Measurements from ENCODE around the gene ROR1.

The ROR1 gene

DNA sequence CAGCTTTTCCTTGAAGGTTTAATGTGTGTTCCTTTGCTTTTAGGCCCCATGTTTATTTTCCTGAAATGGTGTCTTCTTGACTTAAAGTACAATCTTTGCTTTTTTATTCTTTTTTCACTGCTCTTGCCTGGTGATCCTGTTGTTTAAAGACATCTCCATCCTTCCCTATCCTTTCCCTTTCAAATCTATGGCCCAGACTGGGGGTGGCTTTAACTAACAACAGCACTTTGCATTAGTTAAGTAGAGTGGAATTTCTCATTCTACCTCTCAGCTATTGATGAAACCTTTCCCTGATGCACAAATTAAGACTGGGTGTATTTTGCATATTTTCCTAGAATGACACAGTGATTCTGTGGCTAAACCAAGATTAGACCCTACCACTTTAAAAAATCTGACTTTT is 84.3 kb downstream of the ROR1 start:
- DNase-seq (ENCODE audit: low spot score) = no peak

DNA sequence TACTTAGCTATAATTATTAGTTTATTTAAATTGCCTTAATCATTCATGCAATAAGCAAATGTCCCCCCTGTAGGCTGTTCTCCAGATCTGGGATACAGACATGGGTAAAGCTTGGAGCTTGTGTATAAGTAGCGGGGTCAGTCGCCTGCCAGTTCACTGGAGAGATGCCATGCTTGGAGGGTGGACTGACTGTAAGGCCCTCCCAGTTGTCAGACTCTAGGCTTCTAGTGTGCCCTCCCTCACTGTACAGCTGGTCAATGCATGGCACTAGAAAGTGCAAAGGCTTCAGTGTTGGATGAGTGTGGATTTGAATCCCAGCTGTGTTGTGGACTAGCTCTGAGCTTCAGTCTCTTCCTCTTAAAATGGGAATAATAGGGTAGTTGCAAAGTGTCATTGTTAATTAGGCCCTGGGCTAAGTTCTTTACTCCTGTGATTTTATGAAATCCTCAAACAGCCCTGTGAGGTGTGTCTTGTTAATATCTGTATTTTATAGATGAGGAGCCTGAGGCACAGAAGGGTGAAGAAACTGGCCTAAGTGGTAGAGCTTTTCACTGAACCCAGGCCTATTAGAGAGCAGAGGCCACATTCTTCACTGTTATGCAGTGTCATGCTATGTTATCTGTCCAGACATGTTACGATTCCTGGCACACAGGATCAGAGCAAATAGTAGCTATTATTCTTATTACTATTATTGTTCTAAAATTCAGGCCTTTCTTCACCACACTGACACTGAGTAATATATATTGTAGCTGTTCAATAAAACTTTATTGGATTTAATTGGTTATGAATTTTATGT is 85.9 kb downstream of the ROR1 start:
- DNase-seq (ENCODE audit: low spot score) = no peak

DNA sequence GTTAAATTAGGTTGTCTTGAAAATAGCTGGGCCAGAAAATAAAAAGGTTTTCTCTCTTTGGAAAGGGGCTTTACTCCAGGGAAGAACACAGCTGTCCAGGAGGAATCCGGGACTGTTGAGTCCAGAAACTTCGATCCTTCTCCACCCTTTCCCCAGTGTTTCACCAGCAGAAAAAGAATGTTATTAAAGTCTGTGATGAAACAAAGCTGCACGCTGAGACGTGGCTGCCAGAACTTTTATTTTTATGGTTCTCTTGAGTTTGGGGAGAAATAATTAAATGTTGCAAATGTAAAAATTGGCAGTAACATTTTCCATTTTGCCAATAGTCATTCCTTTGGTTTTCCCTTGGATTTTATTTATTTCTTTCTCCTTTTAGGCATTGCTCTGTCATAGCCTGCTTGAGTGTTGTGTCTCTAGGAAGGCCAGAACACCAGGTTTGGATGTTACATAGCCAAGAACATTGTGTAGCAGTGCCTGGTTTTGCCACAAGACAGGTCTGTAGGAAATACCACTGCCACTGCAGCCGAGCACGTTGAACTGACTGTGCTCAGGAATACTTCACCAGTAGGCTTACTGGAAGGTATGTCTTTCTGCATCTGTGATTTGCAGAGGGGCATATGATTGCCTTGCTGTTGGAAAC is 87.4 kb downstream of the ROR1 start:
- no peak for DNase-seq (ENCODE audit: low spot score)

DNA sequence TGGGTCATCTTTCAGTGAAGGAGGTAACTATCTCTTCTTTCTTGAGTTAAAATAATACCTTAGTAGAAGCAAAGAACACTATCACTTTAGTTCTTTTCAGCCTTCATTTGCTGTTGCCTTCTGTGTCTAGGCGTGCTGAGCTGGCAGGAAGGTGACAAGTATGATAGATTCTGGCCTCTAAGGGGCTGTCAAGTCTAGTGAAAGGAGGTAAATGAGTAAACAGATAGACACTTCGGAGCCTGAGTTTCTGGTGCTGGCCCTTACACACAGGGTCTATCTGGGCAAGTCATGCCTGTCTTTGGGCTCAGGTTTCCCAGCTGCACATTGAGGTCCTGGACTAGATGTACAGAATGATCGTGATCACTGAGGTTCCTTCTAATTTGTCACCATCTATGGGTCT is 89.3 kb downstream of the ROR1 start:
- DNase-seq (ENCODE audit: low spot score) = no peak

DNA sequence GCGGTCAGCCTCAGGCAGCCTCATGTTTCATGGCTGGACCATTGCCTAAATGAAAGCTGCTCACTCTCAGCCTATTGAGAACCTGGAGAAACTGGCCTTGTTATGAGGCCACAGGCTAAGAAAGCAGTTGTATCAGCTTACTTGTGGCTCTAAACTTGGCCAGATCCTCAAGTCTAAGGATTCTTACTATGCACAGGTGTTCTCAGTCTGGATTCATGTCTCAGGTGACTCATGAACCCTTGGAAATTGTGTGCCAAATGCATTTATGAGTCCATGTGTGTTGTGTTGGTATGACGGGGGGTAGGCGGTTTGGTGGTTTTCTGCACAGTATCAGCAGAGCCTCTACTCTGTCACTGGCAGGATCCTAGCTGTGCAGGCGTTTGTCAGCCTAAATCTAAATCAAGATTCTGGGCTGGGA is 90.4 kb downstream of the ROR1 start:
- DNase-seq (ENCODE audit: low spot score) = no peak

DNA sequence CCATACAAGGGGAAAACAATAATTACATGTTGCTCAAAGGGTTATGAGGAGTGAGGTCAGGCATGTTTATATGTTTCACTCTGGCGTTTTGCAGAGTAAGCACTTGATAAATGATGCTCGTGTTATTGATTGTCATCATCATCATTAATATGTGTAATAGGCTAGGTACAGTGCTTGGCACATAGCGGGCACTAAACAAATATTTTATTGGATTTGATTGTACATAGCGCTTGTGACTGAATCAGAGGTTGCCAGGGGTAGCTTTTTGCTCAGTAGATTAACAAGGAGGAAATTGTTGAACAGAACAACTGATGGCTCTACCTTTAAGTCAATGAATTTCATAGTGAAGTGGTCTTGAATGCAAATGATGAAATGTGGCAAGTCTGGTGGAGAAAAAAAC is 91.7 kb downstream of the ROR1 start:
- DNase-seq (ENCODE audit: low spot score) = no peak

DNA sequence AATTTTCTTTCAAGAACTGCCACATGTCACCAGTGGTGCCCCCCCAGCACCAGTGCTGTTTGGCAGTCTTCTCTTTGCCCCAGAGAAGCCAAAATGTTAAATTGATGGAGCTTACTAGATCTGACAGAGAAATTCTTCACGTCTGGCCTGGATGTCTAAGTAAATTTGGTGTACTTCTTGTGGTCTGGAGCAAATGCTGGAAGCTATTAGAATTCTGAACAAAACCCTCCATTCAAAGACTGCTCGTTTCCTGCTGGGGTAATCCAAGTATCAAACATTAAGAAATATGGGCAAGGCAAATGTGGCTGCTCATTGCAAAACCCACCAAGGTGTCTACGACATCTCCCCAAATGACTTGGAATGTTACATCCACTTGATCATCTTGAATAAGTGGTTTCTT is 92.3 kb downstream of the ROR1 start:
- DNase-seq (ENCODE audit: low spot score) = no peak

DNA sequence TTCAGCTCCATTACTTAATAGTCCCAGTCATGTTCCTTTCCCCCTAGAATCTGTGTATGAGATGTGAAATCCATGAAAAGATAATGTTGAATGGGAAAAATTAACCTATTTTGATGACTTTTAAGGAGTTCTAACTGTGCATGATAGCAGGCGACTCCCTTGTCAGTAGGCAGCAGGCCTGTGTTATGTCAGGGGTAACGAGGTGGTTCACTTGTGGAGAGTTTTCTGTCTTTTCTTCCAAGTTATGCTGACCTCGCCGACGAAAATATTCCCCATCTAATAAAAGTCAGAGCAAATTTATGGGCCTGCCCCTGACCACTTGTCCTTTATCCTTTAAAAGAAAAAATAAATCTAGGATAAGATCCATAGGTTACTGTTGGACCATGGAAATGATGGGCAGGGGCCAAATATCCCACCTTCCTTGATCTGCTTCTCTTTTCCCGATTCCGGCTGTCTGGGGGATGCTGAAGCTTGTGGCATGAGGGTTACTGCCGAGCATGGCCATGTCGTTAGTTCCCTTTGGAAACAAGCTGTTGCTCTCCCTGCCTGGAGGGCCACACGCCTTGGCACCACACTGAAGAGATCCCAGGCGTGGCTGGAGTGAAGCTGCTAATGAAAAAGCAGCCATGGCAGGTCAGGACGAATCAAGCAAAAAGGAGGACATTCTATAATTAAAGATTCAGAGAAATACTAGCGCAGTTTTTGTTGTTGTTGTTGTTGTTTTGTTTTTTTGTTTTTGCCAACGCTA is 93.8 kb downstream of the ROR1 start:
- DNase-seq (ENCODE audit: low spot score) = no peak

DNA sequence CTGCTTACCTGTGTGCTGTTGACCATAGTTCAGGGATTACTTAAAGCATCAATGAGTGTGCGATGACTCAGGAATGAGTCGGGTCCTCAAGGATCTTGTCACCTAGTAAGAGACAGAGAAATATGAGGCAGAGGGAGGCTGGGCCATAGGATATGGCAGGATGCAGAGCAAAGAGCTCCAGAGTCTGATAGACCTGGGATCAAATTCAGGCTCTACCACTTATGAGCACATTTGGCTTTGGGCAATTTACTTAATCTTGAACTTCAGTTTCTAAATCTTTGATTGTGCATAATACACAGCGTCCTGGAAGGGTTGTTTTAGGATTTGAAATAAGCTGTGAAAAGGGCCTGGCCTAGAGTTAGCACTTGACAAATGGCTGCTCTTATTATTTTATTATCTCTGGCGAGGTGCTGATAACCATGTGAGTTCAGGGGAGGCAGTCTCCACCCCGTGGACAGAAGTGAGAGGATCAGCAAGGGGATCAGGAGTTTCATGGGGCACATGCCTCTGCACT is 94.5 kb downstream of the ROR1 start:
- DNase-seq (ENCODE audit: low spot score) = no peak

DNA sequence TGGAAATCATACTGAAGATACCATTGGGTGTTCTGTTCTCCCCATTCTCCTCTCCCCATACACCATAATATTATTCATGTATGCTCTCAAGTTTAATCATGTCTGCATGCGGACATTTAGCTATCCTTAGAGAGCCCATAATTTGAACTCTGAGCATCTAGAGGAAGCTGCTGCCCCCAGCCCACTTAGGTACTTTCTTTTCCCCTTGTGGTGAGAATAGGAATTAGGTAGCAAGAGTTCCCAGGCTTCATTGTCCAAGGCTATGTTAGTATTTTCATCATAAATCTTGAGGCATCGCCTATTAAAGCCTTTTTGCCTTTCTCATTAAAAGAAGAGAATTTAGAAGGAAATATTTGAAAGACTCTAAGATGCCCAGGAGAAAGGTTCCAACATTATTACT is 96.3 kb downstream of the ROR1 start:
- DNase-seq (ENCODE audit: low spot score) = no peak

DNA sequence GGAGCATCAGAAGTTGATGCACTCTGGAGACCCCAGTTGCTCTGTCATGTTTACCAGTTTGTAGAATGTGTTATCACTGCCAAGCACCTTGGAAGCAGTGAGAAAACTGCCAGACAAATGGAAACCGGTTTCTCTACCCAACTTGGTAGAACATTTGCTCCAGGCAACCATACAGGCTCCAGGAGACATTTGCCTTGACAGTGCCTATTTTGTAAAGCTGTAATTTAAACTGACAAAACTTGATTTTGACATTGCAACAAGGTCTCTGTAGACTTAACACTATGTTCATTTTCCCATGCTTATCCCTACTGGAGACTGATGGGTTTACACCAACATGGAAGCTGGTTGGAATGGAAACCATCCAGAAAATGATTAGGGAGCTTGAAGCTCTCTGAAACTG is 97.6 kb downstream of the ROR1 start:
- no peak for DNase-seq (ENCODE audit: low spot score)

DNA sequence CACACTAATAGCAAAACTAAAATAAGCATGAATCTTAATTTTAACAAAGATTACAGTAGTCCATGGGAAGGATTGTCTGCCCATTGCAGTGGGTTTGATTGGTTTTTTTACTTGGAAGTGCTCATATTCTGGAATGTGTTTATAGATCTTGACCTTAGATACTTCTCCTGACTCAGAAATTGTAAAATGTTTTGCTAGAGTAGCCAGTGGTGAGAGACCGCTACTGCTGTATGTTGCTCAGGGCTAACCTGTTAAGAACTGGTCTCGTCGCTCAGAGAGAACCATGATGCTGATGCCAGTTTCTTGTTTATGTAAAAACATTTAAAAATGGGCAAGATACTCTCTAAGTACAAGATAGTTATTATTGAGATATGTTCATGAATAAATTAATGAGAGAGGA is 99.9 kb downstream of the ROR1 start:
- DNase-seq (ENCODE audit: low spot score) = no peak

DNA sequence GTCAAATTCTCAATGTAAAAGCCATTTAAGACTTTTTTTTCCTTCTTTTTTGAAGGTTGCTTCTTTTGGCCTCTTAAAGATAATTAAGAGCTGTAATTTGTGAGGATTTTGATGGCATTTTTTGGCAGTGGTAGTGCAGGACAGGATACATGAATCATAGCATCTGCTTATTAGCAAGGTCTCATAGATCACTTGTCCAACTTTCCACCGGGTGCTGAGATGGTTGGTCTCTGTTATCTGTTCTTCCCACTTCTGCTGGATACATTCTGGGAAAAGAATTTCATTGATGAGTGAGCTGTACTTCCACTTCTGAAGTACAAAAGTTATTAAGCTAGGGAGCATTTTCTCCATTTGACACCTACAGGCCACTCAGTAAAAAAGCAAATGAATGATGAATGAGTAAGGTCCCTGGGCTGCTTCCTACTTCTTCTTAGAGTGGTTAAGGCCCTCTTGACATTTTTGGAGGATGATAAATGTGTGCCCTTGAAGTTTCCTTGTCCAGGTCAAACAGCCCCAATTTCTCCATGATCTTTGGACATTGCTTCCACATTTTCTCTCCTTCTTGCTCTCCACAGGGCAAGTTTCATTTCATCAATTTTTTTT is 100.6 kb downstream of the ROR1 start:
- DNase-seq (ENCODE audit: low spot score) = no peak

DNA sequence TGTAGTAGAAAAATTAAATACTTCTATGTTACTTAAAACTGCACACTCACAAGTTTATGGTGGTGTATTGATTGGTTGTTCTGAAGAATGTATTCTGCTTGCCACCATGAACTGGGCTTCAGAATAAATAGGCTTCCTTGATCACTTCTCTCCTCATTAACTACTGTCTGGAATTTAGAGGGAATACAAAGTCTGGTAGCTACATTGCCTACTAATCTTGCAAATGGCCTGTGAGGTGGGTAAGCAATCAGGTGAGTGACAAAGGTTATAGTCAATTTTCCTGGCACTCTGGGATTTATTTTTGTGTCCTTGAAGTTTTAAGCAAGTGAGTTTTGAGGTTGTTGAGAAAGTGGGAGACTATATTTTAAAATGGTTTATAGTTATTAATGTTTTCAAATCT is 101.8 kb downstream of the ROR1 start:
- DNase-seq (ENCODE audit: low spot score) = no peak

DNA sequence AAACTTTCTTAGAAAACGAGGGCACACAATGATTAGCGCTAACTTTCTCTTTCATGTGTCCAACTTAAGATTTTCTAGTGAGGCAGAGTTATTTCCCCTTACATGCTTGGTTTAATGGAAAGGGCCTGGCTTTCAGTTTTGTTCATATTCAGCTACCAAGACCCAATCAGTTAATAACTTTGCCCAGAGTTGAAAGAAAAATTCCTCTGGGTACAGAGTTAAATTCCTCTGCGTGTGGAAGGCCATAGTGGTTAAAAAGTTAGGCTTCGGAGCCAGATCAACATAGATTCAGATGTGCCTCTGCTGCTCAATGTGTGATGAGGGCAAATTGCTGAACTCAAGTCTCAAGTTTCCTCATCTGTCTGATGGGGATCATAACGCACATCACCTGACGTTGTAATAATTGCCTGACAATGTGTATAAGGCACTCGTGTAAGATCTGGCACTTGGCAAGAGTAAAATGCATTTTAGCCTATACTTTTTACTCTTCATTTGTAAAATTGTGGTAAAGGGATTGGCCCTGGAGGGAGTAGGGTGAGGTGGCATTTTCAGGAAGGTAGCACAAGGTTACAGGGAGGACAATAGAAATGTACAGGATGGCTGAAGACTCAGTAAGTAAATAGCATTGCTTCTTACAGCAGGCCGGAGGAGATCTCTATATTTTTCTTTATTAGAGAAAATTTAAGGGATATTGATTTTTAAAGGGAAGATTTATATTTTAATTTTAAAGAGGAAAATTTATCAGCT is 103.4 kb downstream of the ROR1 start:
- DNase-seq (ENCODE audit: low spot score) = no peak

DNA sequence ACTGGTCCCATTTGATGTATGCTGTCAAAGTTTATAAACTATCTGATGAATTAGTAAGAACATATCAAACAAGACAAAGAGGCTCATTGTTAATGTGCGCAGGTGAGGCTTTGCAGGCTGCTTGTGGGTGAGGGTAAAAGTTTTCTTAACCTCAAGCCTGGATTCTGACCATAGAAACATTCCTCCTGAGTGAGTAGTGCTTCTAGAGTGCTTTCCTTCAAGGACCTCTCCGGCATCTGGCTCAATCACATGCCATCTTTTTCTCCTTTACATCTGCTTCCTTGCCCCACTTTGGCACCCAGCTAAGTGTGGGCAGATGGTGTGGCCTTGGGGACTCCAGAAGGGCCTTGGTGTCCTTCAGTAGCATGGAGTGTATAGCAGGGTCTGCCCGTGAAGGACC is 104.0 kb downstream of the ROR1 start:
- DNase-seq (ENCODE audit: low spot score) = no peak

DNA sequence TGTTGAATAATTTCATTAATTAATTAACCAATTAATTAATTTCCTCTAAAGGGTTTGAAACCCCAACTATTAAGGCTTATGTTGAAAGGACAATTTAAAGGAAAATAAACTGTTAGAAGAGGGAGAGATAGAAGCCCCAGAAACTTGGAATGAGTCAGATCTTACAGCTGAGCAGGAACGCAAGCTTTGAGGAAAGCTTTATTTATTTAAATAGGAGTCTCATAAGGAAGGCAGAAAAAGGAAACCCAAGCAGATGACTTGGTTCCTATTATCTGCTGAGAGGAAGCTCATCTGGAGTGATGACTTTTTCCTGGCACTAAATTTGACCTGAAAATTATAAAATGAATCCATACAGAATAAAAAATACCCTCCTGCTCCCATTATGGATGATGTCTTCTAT is 105.1 kb downstream of the ROR1 start:
- DNase-seq (ENCODE audit: low spot score) = no peak

DNA sequence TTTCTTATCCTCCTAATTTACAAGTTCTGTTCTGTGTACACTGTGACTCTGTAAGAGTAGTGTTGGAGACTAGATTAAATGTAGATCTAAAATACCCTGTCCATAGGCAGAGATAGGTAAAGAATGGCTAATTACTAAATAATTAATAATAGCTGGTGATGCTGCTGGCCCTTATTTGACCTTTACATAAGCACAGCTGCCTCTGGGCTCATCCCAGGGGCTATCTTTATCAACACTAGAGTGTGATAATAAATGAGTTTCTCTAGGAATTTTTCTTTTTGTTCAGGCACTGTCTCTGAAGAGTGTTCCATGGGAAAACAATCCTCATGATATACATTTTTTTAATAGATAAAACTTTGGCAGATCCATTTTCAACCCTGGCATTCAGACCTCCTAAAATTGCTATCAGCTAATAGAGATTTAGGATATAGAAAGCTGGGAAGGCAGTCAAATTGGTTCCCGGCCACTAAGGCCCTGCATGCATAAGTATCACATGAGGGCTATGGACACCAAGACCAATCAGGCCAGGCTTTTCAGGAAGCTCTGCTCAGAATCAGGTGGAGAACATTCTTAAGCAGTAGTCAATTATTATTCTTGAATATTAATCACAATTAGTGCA is 107.2 kb downstream of the ROR1 start:
- no peak for DNase-seq (ENCODE audit: low spot score)

DNA sequence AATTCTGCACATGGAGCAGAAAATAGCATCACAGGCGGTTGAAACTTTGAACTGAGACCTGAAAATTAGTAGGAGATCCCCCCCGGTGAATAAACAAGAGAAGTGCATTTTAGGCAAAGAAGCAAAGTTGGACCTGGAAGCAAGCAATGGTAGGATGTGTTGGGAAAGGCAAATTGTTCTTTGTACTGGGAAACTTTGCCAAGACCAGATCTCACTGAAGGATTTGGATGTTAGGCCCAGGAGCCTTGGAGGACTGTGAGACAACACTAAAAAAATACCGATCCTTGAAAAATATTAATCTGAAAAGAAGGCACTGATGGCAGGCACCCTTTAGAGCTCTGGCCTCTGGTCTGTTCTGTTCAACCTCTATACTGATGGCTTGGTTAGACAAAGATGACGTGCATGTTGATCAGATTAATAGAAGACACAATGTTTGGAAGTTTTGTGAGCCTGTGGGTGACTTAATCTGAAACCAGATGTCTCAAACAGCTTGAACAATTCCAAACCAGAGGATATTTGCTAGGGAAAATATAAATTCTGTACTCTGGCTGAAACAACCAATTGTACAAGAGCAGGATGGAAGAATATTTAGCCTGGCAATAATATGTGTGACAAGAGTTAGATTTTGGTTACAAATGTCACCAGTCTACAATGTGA is 108.4 kb downstream of the ROR1 start:
- no peak for DNase-seq (ENCODE audit: low spot score)

DNA sequence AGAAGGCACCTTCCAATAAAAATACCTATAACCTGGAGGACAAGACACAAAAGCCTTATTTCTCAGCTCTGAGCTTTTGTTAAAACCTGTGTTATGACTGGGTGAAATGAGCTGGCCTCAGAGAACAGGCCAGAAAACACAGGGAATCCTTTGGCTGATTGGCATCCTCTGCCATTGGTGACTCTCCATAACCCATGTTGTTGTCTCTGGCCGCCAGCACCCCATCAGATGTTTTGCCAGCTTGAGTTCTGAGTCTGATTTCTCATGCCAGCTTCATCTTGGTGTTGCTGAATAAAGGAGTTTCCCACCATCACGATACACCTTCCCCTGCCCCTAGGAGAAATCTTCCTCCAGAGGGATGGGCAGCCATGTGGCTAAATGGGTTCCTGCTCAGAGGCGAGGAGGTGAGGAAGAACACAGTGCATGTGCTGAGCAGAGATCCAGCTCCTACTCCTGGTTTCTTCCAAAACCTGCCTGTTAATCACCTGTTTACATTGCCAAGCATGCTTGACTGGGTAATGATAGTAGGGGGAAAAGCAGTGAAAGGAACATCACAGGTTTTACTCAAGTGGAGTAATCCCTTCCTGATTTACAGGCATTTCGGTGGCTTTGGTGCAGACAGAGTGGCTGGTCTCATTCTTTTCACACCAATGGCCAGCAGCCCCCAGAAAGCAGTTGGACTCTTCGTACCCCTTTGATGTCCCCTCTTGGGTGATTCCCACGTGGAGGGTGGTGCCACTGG is 109.8 kb downstream of the ROR1 start:
- DNase-seq (ENCODE audit: low spot score) = no peak
